DND-41 (cell line): ENCODE results near the gene ZNF12.

Experiments
- EZH2 ChIP-seq: IDR thresholded peaks from 3 replicates; pipeline ENCODE4 v1.6.1; 2012; ENCODE audit warnings: borderline replicate concordance, low read depth, mild to moderate bottlenecking, moderate library complexity, low read length, inconsistent platforms; ENCODE audit not compliant: severe bottlenecking
- TF ChIP-seq, protein P1 (sequence below): IDR thresholded peaks from 2 replicates; pipeline ENCODE4 v1.5.1; 2012; ENCODE audit warnings: borderline replicate concordance, low read length, moderate library complexity, mild to moderate bottlenecking; ENCODE audit not compliant: poor library complexity, severe bottlenecking; ENCODE audit errors: extremely low read depth

DNA sequence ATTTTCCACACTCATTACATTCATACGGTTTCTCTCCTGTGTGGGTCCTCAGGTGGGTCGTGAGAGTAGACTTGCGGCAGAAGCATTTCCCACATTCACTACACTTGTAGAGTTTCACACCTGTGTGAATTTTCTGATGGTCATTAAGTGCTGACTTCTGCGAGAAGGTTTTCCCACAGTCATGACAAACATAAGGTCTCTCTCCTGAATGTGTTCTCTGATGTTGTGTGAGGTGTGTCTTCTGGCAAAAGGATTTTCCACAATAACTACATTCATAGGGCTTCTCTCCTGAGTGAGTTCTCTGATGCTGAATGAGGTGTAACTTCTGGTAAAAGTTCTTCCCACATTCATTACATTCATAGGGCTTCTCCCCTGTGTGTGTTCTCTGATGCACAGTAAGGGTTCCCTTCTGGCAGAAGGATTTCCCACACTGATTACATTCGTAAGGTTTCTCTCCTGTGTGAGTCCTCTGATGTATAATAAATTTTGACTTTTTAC, 15.1 kb downstream of the ZNF12 start:
- TF ChIP-seq, protein P1, sequence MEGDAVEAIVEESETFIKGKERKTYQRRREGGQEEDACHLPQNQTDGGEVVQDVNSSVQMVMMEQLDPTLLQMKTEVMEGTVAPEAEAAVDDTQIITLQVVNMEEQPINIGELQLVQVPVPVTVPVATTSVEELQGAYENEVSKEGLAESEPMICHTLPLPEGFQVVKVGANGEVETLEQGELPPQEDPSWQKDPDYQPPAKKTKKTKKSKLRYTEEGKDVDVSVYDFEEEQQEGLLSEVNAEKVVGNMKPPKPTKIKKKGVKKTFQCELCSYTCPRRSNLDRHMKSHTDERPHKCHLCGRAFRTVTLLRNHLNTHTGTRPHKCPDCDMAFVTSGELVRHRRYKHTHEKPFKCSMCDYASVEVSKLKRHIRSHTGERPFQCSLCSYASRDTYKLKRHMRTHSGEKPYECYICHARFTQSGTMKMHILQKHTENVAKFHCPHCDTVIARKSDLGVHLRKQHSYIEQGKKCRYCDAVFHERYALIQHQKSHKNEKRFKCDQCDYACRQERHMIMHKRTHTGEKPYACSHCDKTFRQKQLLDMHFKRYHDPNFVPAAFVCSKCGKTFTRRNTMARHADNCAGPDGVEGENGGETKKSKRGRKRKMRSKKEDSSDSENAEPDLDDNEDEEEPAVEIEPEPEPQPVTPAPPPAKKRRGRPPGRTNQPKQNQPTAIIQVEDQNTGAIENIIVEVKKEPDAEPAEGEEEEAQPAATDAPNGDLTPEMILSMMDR, result no peak
- no peak for TF ChIP-seq EZH2
